HepG2 (cell line): ENCODE data around the gene TEKT3. TPM values are rescaled to one million over a fixed set of nuclear protein-coding genes. Genes with fewer than 3 reads are reported as not detected.

ENCODE experiments used
- ATF1 ChIP-seq: IDR thresholded peaks from 2 replicates; pipeline ENCODE4 v1.6.1; 2016; ENCODE audit warnings: mild to moderate bottlenecking, control low read depth
- CAMTA2 ChIP-seq: sonication (generic); formaldehyde crosslinking; IDR thresholded peaks from 2 replicates; pipeline ENCODE4 v1.4.0; 2020; ENCODE audit warnings: mild to moderate bottlenecking, missing genetic modification reagents, borderline replicate concordance
- ZNF484 ChIP-seq: sonication (generic); formaldehyde crosslinking; IDR thresholded peaks from 2 replicates; pipeline ENCODE4 v1.5.1; 2020; ENCODE audit warnings: mild to moderate bottlenecking, low read depth, missing genetic modification reagents, borderline replicate concordance
- polyA plus RNA-seq, 8 experiments: library from polyadenylated mRNA; depleted of rRNA in 3 of 8; stranded (reverse) in 7 of 8; unstranded in 1 of 8; fragments of >200 nt; fragmentation: Illumina TruSeq in 4 of 8; extraction: Trizol in 4 of 8; gene quantifications; 2 replicates each; pipeline versions ENCODE4 v1.2.1 to v1.2.3, GENCODE V29; 2011 to 2016; ENCODE audit warnings: low read depth in 4 of 8, missing spikeins in 1 of 8, mixed read lengths in 1 of 8; ENCODE audit not compliant: insufficient read depth in 1 of 8
- total RNA-seq, 5 experiments: library from RNA; depleted of rRNA; stranded (reverse); fragments of >200 nt; fragmentation: Illumina TruSeq; extraction: Trizol; gene quantifications; 2 replicates each; pipeline ENCODE4 v1.2.3, GENCODE V29; 2016; ENCODE audit warnings: low read depth in 1 of 5
- TF ChIP-seq, protein P1 (sequence below): sonication (generic); formaldehyde crosslinking; IDR thresholded peaks from 2 replicates; pipeline ENCODE4 v1.5.0; 2020; ENCODE audit warnings: mild to moderate bottlenecking, missing genetic modification reagents, borderline replicate concordance
- TF ChIP-seq, protein P2 (sequence below): IDR thresholded peaks from 2 replicates; pipeline ENCODE4 v1.6.1; 2016; ENCODE audit warnings: low read depth, missing genetic modification reagents, missing compliant biosample characterization
- TF ChIP-seq, protein P3 (sequence below): sonication (generic); formaldehyde crosslinking; IDR thresholded peaks from 2 replicates; pipeline ENCODE4 v1.8.0; 2022; ENCODE audit warnings: mild to moderate bottlenecking, missing genetic modification reagents, borderline replicate concordance
- TF ChIP-seq, protein P4 (sequence below): sonication (generic); formaldehyde crosslinking; IDR thresholded peaks from one replicate; pipeline ENCODE4 v1.5.1; 2020; ENCODE audit warnings: mild to moderate bottlenecking, missing genetic modification reagents; ENCODE audit errors: not compliant biosample characterization

The TEKT3 gene
- total and polyA plus RNA-seq, 2 of the 13 experiments (the other 11 are each of a cell fraction or from before 2014, with no cell fraction given), result 0.58 to 0.82 TPM

DNA sequence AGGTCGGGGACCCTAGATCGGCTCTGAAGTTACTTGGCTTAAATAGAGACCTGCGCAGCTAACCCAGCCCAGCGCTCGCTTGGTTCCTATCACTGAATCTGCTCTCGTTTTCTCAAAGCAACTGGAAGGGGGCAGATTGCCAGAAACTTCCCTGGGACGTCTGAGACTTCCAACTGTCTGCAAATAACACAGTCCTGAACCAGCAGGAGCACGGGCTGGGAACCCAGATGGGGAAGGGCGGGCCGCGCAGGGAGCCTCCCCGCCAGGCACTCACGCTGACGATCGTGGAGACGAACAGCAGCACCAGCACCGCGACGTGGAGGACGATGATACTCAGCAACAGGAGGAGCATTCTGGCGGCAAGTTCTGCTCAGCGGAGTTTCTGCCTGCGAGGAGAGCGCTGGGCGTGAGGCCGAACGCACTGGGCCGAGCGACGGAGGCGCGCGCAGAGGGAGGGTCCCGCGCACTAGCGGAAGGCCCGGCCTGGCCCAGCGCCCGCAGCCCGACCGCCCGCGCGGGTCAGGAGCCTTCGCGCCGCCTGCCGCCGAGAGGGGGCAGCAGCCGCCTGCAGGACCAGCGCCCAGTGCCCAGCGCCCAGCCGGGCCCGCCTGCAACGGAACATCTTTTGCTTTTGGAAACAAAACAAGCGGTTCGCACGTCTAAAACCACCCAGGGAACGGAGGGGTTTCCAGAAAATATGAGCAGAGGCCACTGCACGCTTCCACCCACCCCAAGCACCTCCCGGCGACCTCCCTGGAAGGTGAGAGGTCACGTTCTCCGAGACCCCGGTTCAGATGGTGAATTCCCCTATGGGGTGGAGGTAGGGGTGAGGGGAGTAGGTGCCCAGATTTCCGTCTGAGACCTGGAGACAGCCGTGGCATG is 80.8 kb downstream of the TEKT3 start (continued):
- TF ChIP-seq, protein P1, sequence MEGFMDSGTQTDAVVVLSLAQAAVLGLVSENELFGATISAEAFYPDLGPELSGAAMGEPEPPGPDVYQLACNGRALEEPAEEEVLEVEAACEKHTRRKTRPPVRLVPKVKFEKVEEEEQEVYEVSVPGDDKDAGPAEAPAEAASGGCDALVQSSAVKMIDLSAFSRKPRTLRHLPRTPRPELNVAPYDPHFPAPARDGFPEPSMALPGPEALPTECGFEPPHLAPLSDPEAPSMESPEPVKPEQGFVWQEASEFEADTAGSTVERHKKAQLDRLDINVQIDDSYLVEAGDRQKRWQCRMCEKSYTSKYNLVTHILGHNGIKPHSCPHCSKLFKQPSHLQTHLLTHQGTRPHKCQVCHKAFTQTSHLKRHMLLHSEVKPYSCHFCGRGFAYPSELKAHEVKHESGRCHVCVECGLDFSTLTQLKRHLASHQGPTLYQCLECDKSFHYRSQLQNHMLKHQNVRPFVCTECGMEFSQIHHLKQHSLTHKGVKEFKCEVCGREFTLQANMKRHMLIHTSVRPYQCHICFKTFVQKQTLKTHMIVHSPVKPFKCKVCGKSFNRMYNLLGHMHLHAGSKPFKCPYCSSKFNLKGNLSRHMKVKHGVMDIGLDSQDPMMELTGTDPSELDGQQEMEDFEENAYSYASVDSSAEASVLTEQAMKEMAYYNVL, result 0 out of 2 replicates have a peak, but pooled peaks have one; percentile 41
- TF ChIP-seq ATF1 (CRISPR knock-in tag) (no peak), ZNF484 (CRISPR knock-in tag) (no peak), CAMTA2 (CRISPR knock-in tag) (no peak)
- TF ChIP-seq, protein P2, sequence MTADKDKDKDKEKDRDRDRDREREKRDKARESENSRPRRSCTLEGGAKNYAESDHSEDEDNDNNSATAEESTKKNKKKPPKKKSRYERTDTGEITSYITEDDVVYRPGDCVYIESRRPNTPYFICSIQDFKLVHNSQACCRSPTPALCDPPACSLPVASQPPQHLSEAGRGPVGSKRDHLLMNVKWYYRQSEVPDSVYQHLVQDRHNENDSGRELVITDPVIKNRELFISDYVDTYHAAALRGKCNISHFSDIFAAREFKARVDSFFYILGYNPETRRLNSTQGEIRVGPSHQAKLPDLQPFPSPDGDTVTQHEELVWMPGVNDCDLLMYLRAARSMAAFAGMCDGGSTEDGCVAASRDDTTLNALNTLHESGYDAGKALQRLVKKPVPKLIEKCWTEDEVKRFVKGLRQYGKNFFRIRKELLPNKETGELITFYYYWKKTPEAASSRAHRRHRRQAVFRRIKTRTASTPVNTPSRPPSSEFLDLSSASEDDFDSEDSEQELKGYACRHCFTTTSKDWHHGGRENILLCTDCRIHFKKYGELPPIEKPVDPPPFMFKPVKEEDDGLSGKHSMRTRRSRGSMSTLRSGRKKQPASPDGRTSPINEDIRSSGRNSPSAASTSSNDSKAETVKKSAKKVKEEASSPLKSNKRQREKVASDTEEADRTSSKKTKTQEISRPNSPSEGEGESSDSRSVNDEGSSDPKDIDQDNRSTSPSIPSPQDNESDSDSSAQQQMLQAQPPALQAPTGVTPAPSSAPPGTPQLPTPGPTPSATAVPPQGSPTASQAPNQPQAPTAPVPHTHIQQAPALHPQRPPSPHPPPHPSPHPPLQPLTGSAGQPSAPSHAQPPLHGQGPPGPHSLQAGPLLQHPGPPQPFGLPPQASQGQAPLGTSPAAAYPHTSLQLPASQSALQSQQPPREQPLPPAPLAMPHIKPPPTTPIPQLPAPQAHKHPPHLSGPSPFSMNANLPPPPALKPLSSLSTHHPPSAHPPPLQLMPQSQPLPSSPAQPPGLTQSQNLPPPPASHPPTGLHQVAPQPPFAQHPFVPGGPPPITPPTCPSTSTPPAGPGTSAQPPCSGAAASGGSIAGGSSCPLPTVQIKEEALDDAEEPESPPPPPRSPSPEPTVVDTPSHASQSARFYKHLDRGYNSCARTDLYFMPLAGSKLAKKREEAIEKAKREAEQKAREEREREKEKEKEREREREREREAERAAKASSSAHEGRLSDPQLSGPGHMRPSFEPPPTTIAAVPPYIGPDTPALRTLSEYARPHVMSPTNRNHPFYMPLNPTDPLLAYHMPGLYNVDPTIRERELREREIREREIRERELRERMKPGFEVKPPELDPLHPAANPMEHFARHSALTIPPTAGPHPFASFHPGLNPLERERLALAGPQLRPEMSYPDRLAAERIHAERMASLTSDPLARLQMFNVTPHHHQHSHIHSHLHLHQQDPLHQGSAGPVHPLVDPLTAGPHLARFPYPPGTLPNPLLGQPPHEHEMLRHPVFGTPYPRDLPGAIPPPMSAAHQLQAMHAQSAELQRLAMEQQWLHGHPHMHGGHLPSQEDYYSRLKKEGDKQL, result no peak
- TF ChIP-seq, protein P3, sequence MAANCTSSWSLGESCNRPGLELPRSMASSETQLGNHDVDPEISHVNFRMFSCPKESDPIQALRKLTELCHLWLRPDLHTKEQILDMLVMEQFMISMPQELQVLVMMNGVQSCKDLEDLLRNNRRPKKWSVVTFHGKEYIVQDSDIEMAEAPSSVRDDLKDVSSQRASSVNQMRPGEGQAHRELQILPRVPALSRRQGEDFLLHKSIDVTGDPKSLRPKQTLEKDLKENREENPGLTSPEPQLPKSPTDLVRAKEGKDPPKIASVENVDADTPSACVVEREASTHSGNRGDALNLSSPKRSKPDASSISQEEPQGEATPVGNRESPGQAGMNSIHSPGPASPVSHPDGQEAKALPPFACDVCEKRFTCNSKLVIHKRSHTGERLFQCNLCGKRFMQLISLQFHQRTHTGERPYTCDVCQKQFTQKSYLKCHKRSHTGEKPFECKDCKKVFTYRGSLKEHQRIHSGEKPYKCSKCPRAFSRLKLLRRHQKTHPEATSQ (CRISPR knock-in tag), result no peak
- TF ChIP-seq, protein P4, sequence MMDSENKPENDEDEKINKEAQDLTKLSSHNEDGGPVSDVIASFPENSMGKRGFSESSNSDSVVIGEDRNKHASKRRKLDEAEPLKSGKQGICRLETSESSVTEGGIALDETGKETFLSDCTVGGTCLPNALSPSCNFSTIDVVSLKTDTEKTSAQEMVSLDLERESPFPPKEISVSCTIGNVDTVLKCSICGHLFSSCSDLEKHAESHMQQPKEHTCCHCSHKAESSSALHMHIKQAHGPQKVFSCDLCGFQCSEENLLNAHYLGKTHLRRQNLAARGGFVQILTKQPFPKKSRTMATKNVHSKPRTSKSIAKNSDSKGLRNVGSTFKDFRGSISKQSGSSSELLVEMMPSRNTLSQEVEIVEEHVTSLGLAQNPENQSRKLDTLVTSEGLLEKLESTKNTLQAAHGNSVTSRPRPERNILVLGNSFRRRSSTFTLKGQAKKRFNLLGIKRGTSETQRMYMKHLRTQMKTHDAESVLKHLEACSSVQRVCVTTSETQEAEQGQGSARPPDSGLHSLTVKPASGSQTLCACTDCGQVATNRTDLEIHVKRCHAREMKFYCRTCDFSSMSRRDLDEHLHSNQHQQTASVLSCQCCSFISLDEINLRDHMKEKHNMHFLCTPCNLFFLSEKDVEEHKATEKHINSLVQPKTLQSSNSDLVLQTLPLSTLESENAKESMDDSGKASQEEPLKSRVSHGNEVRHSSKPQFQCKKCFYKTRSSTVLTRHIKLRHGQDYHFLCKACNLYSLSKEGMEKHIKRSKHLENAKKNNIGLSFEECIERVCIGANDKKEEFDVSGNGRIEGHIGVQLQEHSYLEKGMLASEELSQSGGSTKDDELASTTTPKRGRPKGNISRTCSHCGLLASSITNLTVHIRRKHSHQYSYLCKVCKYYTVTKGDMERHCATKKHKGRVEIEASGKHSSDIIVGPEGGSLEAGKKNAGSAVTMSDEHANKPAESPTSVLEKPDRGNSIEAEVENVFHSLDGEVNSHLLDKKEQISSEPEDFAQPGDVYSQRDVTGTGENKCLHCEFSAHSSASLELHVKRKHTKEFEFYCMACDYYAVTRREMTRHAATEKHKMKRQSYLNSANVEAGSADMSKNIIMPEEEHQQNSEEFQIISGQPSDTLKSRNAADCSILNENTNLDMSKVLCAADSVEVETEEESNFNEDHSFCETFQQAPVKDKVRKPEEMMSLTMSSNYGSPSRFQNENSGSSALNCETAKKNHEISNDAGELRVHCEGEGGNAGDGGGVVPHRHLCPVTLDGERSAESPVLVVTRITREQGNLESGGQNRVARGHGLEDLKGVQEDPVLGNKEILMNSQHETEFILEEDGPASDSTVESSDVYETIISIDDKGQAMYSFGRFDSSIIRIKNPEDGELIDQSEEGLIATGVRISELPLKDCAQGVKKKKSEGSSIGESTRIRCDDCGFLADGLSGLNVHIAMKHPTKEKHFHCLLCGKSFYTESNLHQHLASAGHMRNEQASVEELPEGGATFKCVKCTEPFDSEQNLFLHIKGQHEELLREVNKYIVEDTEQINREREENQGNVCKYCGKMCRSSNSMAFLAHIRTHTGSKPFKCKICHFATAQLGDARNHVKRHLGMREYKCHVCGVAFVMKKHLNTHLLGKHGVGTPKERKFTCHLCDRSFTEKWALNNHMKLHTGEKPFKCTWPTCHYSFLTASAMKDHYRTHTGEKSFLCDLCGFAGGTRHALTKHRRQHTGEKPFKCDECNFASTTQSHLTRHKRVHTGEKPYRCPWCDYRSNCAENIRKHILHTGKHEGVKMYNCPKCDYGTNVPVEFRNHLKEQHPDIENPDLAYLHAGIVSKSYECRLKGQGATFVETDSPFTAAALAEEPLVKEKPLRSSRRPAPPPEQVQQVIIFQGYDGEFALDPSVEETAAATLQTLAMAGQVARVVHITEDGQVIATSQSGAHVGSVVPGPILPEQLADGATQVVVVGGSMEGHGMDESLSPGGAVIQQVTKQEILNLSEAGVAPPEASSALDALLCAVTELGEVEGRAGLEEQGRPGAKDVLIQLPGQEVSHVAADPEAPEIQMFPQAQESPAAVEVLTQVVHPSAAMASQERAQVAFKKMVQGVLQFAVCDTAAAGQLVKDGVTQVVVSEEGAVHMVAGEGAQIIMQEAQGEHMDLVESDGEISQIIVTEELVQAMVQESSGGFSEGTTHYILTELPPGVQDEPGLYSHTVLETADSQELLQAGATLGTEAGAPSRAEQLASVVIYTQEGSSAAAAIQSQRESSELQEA (CRISPR knock-in tag), result no peak
